HEK293 (cell line): ENCODE data around the gene LSG1.

Experiments
- CTCF ChIA-PET: fragments of 350-600 bp; formaldehyde crosslinking; extraction: SDS; loops from one replicate; lab custom pipeline; 2021; ENCODE audit warnings: antibody characterized with exemption; lab: Yijun Ruan, JAX
- POLR2A ChIA-PET: fragments of 300-600 bp; formaldehyde crosslinking; extraction: SDS; loops from one replicate; lab custom pipeline; 2020; ENCODE audit warnings: antibody characterized with exemption, inconsistent platforms; lab: Yijun Ruan, JAX
- H3K27ac ChIP-seq: fragments of 200-500 bp; sonication (Bioruptor generic); 2 replicates; pipeline ENCODE4 v1.5.1; 2014; ENCODE audit warnings: low read depth, low read length, control low read depth, inconsistent platforms; ENCODE audit errors: extremely low read depth
- H3K36me3 ChIP-seq, 2 experiments: fragments of 200-500 bp in 1 of 2; sonication (Bioruptor generic) in 1 of 2; 1 replicate in 1 of 2; 2 replicates in 1 of 2; pipeline ENCODE4 v1.5.1; 2014 to 2017; ENCODE audit warnings: inconsistent platforms in 2 of 2, low read length in 2 of 2; ENCODE audit not compliant: control insufficient read depth in 2 of 2, insufficient read depth in 1 of 2
- H3K4me1 ChIP-seq: fragments of 200-500 bp; sonication (Bioruptor generic); 2 replicates; pipeline ENCODE4 v1.5.1; 2014; ENCODE audit warnings: mild to moderate bottlenecking, low read length, inconsistent platforms; ENCODE audit not compliant: control insufficient read depth, insufficient read depth
- H3K4me3 ChIP-seq: 2 replicates; pipeline ENCODE4 v1.5.1; 2011; ENCODE audit warnings: low read depth, mild to moderate bottlenecking, control low read depth, low read length, moderate library complexity
- H3K9me3 ChIP-seq: fragments of 200-500 bp; sonication (Bioruptor generic); 2 replicates; pipeline ENCODE4 v1.5.1; 2014; ENCODE audit warnings: low read depth, low read length, inconsistent platforms; ENCODE audit not compliant: control insufficient read depth, insufficient read depth
- HOXC10 ChIP-seq: sonication (generic); formaldehyde crosslinking; IDR thresholded peaks from 2 replicates; pipeline ENCODE4 v1.8.1; 2023; ENCODE audit warnings: mild to moderate bottlenecking, missing genetic modification reagents
- KLF1 ChIP-seq: fragments of 450-650 bp; formaldehyde crosslinking; IDR thresholded peaks from 2 replicates; pipeline ENCODE4 v1.5.1; 2016; ENCODE audit warnings: missing biosample characterization, missing genetic modification characterization
- KLF9 ChIP-seq: fragments of 450-650 bp; formaldehyde crosslinking; IDR thresholded peaks from 2 replicates; pipeline ENCODE4 v1.5.1; 2016; ENCODE audit warnings: missing biosample characterization, missing genetic modification characterization, low read depth
- SCRT1 ChIP-seq: fragments of 450-650 bp; formaldehyde crosslinking; IDR thresholded peaks from 2 replicates; pipeline ENCODE4 v1.5.1; 2016; ENCODE audit warnings: missing biosample characterization, missing genetic modification characterization, borderline replicate concordance
- TCF7L2 ChIP-seq: IDR thresholded peaks from 2 replicates; pipeline ENCODE4 v1.6.1; 2011; ENCODE audit warnings: low read depth, mild to moderate bottlenecking, inconsistent platforms, low read length, moderate library complexity, borderline replicate concordance
- ZFP69B ChIP-seq: fragments of 450-650 bp; formaldehyde crosslinking; IDR thresholded peaks from 2 replicates; pipeline ENCODE4 v1.5.1; 2016; ENCODE audit warnings: missing biosample characterization, missing genetic modification characterization
- ZNF155 ChIP-seq: fragments of 450-650 bp; formaldehyde crosslinking; IDR thresholded peaks from 2 replicates; pipeline ENCODE4 v1.5.1; 2016; ENCODE audit warnings: missing biosample characterization, missing genetic modification characterization
- ZNF169 ChIP-seq: fragments of 450-650 bp; formaldehyde crosslinking; IDR thresholded peaks from 2 replicates; pipeline ENCODE4 v1.5.1; 2016; ENCODE audit warnings: missing biosample characterization, missing genetic modification characterization
- ZNF184 ChIP-seq: fragments of 450-650 bp; IDR thresholded peaks from 2 replicates; pipeline ENCODE4 v1.5.1; 2018; ENCODE audit warnings: missing biosample characterization, mild to moderate bottlenecking, missing genetic modification characterization
- ZNF211 ChIP-seq: fragments of 450-650 bp; formaldehyde crosslinking; IDR thresholded peaks from 2 replicates; pipeline ENCODE4 v1.5.1; 2016; ENCODE audit warnings: low read depth, missing biosample characterization, missing genetic modification characterization
- ZNF324 ChIP-seq: fragments of 450-650 bp; formaldehyde crosslinking; IDR thresholded peaks from 2 replicates; pipeline ENCODE4 v1.5.1; 2016; ENCODE audit warnings: missing biosample characterization, missing genetic modification characterization
- ZNF350 ChIP-seq: fragments of 450-650 bp; formaldehyde crosslinking; IDR thresholded peaks from 2 replicates; pipeline ENCODE4 v1.5.0; 2017; ENCODE audit warnings: missing biosample characterization, mild to moderate bottlenecking, missing genetic modification characterization
- ZNF776 ChIP-seq: fragments of 450-650 bp; formaldehyde crosslinking; IDR thresholded peaks from 2 replicates; pipeline ENCODE4 v1.5.0; 2017; ENCODE audit warnings: missing biosample characterization, missing genetic modification characterization, borderline replicate concordance
- ZNF830 ChIP-seq: fragments of 450-650 bp; IDR thresholded peaks from 2 replicates; pipeline ENCODE4 v1.5.0; 2018; ENCODE audit warnings: missing biosample characterization, missing genetic modification characterization, low read depth, mild to moderate bottlenecking, moderate library complexity
- TF ChIP-seq, protein P1 (sequence below): fragments of 450-650 bp; formaldehyde crosslinking; IDR thresholded peaks from 2 replicates; pipeline ENCODE4 v1.5.1; 2016; ENCODE audit warnings: missing biosample characterization, missing genetic modification characterization
- TF ChIP-seq, protein P2 (sequence below): fragments of 450-650 bp; formaldehyde crosslinking; IDR thresholded peaks from 2 replicates; pipeline ENCODE4 v1.5.1; 2016; ENCODE audit warnings: missing biosample characterization, missing genetic modification characterization, borderline replicate concordance
- TF ChIP-seq, protein P3 (sequence below): fragments of 450-650 bp; formaldehyde crosslinking; conservative IDR thresholded peaks from 2 replicates; pipeline ENCODE4 v1.5.1; 2016; ENCODE audit warnings: low read depth, missing biosample characterization, missing genetic modification characterization
- TF ChIP-seq, protein P4 (sequence below): fragments of 450-650 bp; IDR thresholded peaks from 2 replicates; pipeline ENCODE4 v1.5.1; 2018; ENCODE audit warnings: missing biosample characterization, mild to moderate bottlenecking, missing genetic modification characterization

The LSG1 gene

DNA sequence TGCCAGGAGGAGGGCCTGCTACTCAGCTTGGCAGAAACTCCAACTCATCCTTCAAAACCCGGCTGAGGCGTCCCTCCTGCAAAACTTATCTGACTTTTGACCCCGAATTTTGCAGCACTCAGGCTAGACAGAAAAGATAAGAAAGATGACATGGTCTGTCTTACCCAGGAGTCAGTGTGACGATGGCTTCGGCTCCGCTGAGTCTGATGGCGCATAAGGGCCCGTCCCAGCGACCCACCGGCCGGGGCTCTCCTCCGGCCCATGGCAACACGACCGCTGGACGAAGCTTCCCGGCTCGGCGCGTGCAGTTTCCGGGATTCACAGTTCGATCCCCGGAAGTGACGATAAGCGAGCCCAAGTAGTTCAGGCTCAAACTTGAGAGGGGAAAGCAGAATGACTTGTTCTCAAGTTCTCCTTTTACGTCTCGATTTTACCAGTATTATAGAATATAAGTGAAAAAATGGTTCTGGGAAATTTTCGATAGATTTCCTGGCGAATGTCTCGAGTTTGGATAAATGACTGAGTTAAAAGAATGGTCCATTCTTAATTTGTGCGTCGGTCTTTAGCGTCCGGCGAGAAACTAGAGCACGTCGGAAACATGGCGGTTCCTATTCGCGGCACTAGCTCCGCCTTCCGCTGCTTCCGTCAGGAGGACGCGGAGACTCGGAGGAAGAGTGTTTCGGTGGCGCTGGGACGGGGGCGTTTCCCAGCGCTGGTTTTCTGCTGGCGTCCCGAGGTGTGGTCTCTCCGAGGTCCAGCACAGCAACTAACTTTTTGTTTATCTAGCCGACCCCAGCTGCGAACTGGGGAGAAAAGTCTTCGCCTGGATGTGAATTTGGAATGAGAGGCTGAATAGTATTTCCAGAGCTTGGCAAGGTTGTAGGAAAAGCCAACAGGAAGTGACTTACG is at the start of gene LSG1 (continued):
- no peak for TF ChIP-seq ZNF776 (tag by site-specific recombination)

DNA sequence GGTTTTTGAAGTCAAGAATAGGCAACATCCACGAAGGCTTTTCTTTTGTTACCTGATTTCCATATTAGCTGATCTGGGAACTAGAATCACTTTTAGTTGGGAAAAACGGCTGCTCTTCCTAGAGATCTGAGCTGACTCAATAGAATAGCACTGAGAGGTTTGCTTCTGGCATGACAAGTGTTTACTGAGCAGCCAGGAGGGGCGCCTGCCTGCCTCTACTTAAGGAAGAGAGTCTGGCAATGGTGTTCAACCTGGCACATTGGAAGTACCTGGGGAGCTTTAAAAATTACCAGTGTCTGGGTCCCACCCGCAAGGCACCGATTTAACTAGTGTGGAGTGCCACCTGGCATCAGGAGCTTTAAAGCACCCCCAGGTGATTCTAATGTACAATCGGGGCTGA is 48.1 kb upstream of the LSG1 start:
- Histone ChIP-seq H3K27ac (no peak overlapping the region), H3K36me3 (no peaks in the 10 kb centered on the region), H3K9me3 (no peaks in the 10 kb centered on the region), H3K4me1 (no peaks in the 10 kb centered on the region), H3K4me3 (no peak overlapping the region)
- ChIA-PET CTCF (interaction anchor here (0.9 kb wide), 1 partner anchor 37 kb away, joined by 3 read pairs; no protein-coding TSS in a partner anchor), POLR2A (interaction anchor here (1.3 kb wide), 1 partner anchor 33 kb away, joined by 3 read pairs; no protein-coding TSS in a partner anchor)
- TF ChIP-seq ZNF324, result no peak
- TF ChIP-seq ZNF155 (tag by site-specific recombination), result no peak
- TF ChIP-seq, protein P1, sequence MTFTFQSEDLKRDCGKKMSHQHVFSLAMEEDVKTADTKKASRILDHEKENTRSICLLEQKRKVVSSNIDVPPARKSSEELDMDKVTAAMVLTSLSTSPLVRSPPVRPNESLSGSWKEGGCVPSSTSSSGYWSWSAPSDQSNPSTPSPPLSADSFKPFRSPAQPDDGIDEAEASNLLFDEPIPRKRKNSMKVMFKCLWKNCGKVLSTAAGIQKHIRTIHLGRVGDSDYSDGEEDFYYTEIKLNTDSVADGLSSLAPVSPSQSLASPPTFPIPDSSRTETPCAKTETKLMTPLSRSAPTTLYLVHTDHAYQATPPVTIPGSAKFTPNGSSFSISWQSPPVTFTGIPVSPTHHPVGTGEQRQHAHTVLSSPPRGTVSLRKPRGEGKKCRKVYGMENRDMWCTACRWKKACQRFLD (tag by site-specific recombination), result no peak
- no peak for TF ChIP-seq HOXC10 (CRISPR knock-in tag)
- no peak for TF ChIP-seq ZNF169 (tag by site-specific recombination)
- TF ChIP-seq TCF7L2, result no peak
- no peak for TF ChIP-seq SCRT1
- no peak for TF ChIP-seq ZNF830 (tag by site-specific recombination)
- no peak for TF ChIP-seq ZNF211 (tag by site-specific recombination)
- TF ChIP-seq KLF9, result no peak
- TF ChIP-seq, protein P2, sequence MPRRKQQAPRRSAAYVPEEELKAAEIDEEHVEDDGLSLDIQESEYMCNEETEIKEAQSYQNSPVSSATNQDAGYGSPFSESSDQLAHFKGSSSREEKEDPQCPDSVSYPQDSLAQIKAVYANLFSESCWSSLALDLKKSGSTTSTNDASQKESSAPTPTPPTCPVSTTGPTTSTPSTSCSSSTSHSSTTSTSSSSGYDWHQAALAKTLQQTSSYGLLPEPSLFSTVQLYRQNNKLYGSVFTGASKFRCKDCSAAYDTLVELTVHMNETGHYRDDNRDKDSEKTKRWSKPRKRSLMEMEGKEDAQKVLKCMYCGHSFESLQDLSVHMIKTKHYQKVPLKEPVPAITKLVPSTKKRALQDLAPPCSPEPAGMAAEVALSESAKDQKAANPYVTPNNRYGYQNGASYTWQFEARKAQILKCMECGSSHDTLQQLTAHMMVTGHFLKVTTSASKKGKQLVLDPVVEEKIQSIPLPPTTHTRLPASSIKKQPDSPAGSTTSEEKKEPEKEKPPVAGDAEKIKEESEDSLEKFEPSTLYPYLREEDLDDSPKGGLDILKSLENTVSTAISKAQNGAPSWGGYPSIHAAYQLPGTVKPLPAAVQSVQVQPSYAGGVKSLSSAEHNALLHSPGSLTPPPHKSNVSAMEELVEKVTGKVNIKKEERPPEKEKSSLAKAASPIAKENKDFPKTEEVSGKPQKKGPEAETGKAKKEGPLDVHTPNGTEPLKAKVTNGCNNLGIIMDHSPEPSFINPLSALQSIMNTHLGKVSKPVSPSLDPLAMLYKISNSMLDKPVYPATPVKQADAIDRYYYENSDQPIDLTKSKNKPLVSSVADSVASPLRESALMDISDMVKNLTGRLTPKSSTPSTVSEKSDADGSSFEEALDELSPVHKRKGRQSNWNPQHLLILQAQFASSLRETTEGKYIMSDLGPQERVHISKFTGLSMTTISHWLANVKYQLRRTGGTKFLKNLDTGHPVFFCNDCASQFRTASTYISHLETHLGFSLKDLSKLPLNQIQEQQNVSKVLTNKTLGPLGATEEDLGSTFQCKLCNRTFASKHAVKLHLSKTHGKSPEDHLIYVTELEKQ (tag by site-specific recombination), result no peak
- no peak for TF ChIP-seq KLF1 (tag by site-specific recombination)
- TF ChIP-seq, protein P3, sequence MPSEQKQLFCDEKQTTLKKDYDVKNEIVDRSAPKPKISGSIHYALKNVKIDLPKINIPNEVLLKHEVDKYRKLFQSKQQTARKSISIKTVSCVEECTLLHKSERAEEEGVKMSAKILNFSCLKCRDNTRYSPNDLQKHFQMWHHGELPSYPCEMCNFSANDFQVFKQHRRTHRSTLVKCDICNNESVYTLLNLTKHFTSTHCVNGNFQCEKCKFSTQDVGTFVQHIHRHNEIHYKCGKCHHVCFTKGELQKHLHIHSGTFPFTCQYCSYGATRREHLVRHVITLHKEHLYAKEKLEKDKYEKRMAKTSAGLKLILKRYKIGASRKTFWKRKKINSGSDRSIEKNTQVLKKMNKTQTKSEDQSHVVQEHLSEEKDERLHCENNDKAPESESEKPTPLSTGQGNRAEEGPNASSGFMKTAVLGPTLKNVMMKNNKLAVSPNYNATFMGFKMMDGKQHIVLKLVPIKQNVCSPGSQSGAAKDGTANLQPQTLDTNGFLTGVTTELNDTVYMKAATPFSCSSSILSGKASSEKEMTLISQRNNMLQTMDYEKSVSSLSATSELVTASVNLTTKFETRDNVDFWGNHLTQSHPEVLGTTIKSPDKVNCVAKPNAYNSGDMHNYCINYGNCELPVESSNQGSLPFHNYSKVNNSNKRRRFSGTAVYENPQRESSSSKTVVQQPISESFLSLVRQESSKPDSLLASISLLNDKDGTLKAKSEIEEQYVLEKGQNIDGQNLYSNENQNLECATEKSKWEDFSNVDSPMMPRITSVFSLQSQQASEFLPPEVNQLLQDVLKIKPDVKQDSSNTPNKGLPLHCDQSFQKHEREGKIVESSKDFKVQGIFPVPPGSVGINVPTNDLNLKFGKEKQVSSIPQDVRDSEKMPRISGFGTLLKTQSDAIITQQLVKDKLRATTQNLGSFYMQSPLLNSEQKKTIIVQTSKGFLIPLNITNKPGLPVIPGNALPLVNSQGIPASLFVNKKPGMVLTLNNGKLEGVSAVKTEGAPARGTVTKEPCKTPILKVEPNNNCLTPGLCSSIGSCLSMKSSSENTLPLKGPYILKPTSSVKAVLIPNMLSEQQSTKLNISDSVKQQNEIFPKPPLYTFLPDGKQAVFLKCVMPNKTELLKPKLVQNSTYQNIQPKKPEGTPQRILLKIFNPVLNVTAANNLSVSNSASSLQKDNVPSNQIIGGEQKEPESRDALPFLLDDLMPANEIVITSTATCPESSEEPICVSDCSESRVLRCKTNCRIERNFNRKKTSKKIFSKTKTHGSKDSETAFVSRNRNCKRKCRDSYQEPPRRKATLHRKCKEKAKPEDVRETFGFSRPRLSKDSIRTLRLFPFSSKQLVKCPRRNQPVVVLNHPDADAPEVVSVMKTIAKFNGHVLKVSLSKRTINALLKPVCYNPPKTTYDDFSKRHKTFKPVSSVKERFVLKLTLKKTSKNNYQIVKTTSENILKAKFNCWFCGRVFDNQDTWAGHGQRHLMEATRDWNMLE (tag by site-specific recombination), result no peak
- TF ChIP-seq ZNF350 (tag by site-specific recombination), result no peak
- TF ChIP-seq, protein P4, sequence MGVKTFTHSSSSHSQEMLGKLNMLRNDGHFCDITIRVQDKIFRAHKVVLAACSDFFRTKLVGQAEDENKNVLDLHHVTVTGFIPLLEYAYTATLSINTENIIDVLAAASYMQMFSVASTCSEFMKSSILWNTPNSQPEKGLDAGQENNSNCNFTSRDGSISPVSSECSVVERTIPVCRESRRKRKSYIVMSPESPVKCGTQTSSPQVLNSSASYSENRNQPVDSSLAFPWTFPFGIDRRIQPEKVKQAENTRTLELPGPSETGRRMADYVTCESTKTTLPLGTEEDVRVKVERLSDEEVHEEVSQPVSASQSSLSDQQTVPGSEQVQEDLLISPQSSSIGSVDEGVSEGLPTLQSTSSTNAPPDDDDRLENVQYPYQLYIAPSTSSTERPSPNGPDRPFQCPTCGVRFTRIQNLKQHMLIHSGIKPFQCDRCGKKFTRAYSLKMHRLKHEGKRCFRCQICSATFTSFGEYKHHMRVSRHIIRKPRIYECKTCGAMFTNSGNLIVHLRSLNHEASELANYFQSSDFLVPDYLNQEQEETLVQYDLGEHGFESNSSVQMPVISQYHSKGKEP (tag by site-specific recombination), result no peak
- TF ChIP-seq ZNF184, result no peak
- TF ChIP-seq ZFP69B (tag by site-specific recombination), result no peak
